WTC11 (cell line): ENCODE data around the gene GLT6D1. TPM values are rescaled to one million over a fixed set of nuclear protein-coding genes. Genes with fewer than 3 reads are reported as not detected.

Source experiments
- ZNF232 ChIP-seq: sonication (generic); formaldehyde crosslinking; IDR thresholded peaks from 2 replicates; pipeline ENCODE4 v1.8.0; 2022; ENCODE audit warnings: mild to moderate bottlenecking, missing genetic modification reagents
- total RNA-seq: library from RNA; stranded (reverse); gene quantifications from 3 replicates; pipeline ENCODE4 v1.2.3, GENCODE V29; 2021
- TF ChIP-seq, protein P1 (sequence below): fragments of 250-450 bp; sonication (Bioruptor Pico); conservative IDR thresholded peaks from 2 replicates; pipeline ENCODE4 v1.9.0; 2021; ENCODE audit warnings: mild to moderate bottlenecking

GLT6D1 gene
- total RNA-seq, 1 experiment from 2014 or later, result 0.37 TPM

DNA sequence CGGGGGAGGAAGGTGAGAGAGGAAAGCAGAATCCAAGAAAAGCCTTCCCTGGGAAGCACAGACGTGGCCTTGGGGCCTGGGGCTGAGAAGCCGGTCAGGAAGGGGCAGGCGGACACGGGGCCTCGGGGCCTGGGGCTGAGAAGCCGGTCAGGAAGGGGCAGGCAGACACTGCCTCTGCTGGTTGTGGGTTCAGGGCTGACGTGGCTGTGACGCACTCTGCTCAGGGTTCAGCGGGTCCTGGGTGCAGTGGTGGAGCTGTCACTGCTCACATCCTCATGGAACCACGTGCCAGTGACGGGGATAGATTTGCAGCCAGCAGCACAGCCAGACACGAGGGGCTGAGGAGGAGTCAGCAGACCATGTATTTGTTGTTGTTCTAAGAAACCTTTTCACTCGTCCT lies 65.0 kb downstream of the GLT6D1 start (continued):
- no peak for TF ChIP-seq ZNF232 (CRISPR knock-in tag)
- TF ChIP-seq, protein P1, sequence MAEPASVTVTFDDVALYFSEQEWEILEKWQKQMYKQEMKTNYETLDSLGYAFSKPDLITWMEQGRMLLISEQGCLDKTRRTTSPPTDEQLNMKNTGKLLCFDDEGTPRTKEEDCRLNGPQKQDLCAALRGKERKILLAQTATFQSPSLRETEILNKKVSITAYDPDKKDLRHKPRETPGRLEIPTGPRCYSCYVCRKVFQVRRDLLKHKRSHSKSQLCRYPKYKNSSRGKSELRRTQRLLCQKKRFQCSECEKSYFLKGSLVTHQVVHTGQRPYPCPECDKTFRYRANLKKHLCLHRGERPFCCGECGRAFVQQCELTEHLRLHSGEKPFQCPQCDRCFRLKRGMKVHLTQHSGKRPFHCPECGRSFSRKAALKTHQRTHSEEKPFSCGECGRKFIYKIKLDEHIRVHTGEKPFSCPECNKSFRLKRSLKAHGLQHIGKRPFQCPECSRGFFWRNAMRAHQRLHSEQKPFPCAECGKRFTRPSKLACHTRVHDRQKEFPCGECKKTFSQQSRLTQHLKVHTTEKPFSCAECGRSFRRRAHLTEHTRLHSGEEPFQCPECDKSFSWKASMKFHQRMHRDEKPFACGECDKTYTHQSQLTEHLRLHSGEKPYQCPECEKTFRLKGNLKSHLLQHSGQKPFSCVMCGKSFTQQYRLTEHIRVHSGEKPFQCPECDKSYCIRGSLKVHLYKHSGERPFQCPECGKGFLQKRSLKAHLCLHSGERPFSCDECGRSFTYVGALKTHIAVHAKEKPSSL (CRISPR knock-in tag), result no peak
- TF ChIP-seq, all 79 proteins: peak for 0

Other genes starting within 250 kb of the GLT6D1 start
- gene PPP1R26, start 159.8 kb downstream of the GLT6D1 start, total RNA-seq, result 36.2 to 44.4 TPM (median 37.4 TPM) in 3 replicates
- gene MRPS2, start 138.9 kb downstream of the GLT6D1 start, total RNA-seq, result 74.2 to 78.0 TPM (median 77.6 TPM) in 3 replicates
- gene LCN1, start 118.1 kb downstream of the GLT6D1 start, total RNA-seq, result not detected in 3 replicates
- gene OBP2A, start 93.4 kb downstream of the GLT6D1 start, total RNA-seq, result not detected in 3 replicates
- gene PAEP, start 77.8 kb downstream of the GLT6D1 start, total RNA-seq, result not detected in 3 replicates
- 1.4 to 2.6 TPM (median 1.7 TPM) in 3 replicates for gene LCN9, start 23.8 kb upstream of the GLT6D1 start, total RNA-seq
- not detected in 3 replicates for gene SOHLH1, start 59.9 kb upstream of the GLT6D1 start, total RNA-seq
- gene KCNT1, start 62.6 kb upstream of the GLT6D1 start, total RNA-seq, result 0.13 to 0.16 TPM (median 0.14 TPM) in 3 replicates